ENCODE results near the gene STN1. TPM values are rescaled to one million over a fixed set of nuclear protein-coding genes. Genes with fewer than 3 reads are reported as not detected.

STN1 gene
- polyA plus RNA-seq, 1 of the 3 experiments (the other 2 are of a cell fraction): 22.1 TPM

DNA sequence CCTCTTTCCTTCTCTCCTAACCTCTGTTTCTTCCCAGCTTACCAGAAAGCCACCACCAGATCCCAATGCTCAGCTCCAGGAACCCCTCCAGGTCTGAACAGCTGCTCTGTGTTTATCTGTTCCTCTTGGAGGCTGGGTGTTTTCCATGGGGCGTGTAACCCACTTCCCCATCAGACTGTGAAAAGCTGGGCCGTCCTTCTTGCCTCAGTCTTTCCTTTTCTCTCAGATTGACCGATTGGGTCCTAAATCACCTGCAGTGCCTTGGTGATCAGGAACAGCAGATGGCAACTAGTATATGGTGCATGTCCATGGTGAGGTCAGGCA lies 67.5 kb downstream of the STN1 start (continued):
- TF ChIP-seq, protein P1, sequence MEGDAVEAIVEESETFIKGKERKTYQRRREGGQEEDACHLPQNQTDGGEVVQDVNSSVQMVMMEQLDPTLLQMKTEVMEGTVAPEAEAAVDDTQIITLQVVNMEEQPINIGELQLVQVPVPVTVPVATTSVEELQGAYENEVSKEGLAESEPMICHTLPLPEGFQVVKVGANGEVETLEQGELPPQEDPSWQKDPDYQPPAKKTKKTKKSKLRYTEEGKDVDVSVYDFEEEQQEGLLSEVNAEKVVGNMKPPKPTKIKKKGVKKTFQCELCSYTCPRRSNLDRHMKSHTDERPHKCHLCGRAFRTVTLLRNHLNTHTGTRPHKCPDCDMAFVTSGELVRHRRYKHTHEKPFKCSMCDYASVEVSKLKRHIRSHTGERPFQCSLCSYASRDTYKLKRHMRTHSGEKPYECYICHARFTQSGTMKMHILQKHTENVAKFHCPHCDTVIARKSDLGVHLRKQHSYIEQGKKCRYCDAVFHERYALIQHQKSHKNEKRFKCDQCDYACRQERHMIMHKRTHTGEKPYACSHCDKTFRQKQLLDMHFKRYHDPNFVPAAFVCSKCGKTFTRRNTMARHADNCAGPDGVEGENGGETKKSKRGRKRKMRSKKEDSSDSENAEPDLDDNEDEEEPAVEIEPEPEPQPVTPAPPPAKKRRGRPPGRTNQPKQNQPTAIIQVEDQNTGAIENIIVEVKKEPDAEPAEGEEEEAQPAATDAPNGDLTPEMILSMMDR (IDR thresholded peaks at IDR 0.05): no peak
- TF ChIP-seq TEAD4 (IDR thresholded peaks at IDR 0.05; ENCODE audit: borderline replicate concordance, insufficient read depth) (no peak), MXI1 (IDR thresholded peaks at IDR 0.05; ENCODE audit: low read depth, low read length) (no peak), FOSL2 (IDR thresholded peaks at IDR 0.05; ENCODE audit: borderline replicate concordance, low read depth) (no peak), MEF2A (IDR thresholded peaks at IDR 0.05; ENCODE audit: borderline replicate concordance, low read depth) (no peak), NRF1 (IDR thresholded peaks at IDR 0.05; ENCODE audit: low read depth, low read length) (no peak)
- TF ChIP-seq, protein P2, sequence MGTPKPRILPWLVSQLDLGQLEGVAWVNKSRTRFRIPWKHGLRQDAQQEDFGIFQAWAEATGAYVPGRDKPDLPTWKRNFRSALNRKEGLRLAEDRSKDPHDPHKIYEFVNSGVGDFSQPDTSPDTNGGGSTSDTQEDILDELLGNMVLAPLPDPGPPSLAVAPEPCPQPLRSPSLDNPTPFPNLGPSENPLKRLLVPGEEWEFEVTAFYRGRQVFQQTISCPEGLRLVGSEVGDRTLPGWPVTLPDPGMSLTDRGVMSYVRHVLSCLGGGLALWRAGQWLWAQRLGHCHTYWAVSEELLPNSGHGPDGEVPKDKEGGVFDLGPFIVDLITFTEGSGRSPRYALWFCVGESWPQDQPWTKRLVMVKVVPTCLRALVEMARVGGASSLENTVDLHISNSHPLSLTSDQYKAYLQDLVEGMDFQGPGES (IDR thresholded peaks at IDR 0.05; ENCODE audit: low read depth, low read length): no peak
- TF ChIP-seq, protein P3, sequence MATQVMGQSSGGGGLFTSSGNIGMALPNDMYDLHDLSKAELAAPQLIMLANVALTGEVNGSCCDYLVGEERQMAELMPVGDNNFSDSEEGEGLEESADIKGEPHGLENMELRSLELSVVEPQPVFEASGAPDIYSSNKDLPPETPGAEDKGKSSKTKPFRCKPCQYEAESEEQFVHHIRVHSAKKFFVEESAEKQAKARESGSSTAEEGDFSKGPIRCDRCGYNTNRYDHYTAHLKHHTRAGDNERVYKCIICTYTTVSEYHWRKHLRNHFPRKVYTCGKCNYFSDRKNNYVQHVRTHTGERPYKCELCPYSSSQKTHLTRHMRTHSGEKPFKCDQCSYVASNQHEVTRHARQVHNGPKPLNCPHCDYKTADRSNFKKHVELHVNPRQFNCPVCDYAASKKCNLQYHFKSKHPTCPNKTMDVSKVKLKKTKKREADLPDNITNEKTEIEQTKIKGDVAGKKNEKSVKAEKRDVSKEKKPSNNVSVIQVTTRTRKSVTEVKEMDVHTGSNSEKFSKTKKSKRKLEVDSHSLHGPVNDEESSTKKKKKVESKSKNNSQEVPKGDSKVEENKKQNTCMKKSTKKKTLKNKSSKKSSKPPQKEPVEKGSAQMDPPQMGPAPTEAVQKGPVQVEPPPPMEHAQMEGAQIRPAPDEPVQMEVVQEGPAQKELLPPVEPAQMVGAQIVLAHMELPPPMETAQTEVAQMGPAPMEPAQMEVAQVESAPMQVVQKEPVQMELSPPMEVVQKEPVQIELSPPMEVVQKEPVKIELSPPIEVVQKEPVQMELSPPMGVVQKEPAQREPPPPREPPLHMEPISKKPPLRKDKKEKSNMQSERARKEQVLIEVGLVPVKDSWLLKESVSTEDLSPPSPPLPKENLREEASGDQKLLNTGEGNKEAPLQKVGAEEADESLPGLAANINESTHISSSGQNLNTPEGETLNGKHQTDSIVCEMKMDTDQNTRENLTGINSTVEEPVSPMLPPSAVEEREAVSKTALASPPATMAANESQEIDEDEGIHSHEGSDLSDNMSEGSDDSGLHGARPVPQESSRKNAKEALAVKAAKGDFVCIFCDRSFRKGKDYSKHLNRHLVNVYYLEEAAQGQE (IDR thresholded peaks at IDR 0.05; ENCODE audit: low read depth, low read length): no peak

DNA sequence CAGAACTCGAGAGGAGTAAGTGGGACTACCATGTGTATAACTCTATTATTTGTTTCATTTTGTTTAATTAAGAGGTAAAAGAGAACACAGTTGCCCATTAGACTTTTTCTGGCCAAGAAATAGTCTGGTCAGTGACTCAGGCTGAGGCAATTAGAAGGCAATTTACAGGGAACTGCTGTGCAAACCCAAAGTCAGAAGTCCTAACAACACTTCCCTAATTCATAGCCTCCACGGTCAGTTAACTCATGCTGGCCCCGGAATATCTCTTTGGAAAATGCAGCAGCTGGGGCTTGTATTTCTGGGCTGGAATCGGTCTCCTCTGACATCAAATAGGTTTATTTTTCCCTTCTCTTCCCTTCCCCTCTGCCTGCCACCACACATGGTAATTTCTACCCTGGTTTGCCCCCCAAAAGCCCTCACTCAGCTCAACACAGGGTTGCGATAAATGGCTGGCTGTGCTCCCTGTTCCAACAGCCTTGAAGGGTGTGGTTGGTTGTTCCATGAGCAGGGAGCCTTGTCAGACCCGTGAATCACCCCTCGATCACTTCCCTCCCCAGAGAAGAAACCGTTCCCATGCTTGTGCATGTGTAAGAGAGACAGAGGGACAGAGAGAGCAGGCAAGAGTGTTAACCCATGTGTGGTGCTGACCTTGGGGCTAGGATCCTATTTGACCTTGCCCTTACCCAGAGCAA lies 68.0 kb downstream of the STN1 start:
- peaks cover 68% of the 10 kb centered on the region for H3K79me2 ChIP-seq (ENCODE audit: insufficient read depth)
- H3K9ac ChIP-seq: peak overlapping the region; percentile 61; the same call in 1 of the 2 replicates
- H4K20me1 ChIP-seq (ENCODE audit: insufficient read depth): no peaks in the 10 kb centered on the region
- peaks cover 21 to 48% of the 10 kb centered on the region in 2 experiments; a peak in 2 of 4 replicates for H3K4me1 ChIP-seq (ENCODE audit: control insufficient read depth in 1 of 2, insufficient read depth in 2 of 2, low read depth in 1 of 2, low read length in 1 of 2)
- no peaks in the 10 kb centered on the region for H3K9me3 ChIP-seq
- ChIA-PET CTCF (interaction anchor here (1.1 to 9.7 kb wide), 3 partner anchors 14 to 138 kb away, joined by 4 to 169 read pairs (median 5); no protein-coding TSS in a partner anchor), POLR2A (no interaction called here)
- H3K36me3 ChIP-seq (replicated peaks in 1 of 2; ENCODE audit: control insufficient read depth in 1 of 2, insufficient read depth in 2 of 2, low read length in 1 of 2): no peaks in the 10 kb centered on the region
- WGBS (ENCODE audit: low lambda C conversion rate): 33% methylated on average over 7 of the region's 8 CpGs
- H2AFZ ChIP-seq (ENCODE audit: low read depth): peak overlapping the region; percentile 41; the same call in 1 of the 2 replicates
- no peaks in the 10 kb centered on the region for H3K27me3 ChIP-seq (ENCODE audit: insufficient read depth)
- peaks cover 20% of the 10 kb centered on the region for H3F3A ChIP-seq (replicated peaks; ENCODE audit: insufficient read depth)
- peak overlapping the region in 1 of 2 experiments; percentile 21; a peak in 1 of 4 replicates for H3K4me3 ChIP-seq (ENCODE audit: low read depth in 2 of 2, low read length in 1 of 2)
- H3K4me2 ChIP-seq: peak overlapping the region; percentile 65
- peak overlapping the region in 1 of 2 experiments; percentile 85; a peak in 3 of 4 replicates for H3K27ac ChIP-seq (ENCODE audit: low read depth in 2 of 2, low read length in 1 of 2)
- TF ChIP-seq, protein P4, sequence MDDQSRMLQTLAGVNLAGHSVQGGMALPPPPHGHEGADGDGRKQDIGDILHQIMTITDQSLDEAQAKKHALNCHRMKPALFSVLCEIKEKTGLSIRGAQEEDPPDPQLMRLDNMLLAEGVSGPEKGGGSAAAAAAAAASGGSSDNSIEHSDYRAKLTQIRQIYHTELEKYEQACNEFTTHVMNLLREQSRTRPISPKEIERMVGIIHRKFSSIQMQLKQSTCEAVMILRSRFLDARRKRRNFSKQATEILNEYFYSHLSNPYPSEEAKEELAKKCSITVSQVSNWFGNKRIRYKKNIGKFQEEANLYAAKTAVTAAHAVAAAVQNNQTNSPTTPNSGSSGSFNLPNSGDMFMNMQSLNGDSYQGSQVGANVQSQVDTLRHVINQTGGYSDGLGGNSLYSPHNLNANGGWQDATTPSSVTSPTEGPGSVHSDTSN (IDR thresholded peaks at IDR 0.05): 0 out of 2 replicates have a peak, but pooled peaks have one; percentile 16
- no peak for TF ChIP-seq TEAD4 (IDR thresholded peaks at IDR 0.05; ENCODE audit: borderline replicate concordance, insufficient read depth)
- 0 out of 2 replicates have a peak, but pooled peaks have one; percentile 14 for TF ChIP-seq TCF12 (IDR thresholded peaks at IDR 0.05)
- TF ChIP-seq FOSL2 (IDR thresholded peaks at IDR 0.05; ENCODE audit: borderline replicate concordance, low read depth): peak; percentile 48; the same call in 1 of the 2 replicates
- TF ChIP-seq, protein P5, sequence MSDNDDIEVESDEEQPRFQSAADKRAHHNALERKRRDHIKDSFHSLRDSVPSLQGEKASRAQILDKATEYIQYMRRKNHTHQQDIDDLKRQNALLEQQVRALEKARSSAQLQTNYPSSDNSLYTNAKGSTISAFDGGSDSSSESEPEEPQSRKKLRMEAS (IDR thresholded peaks at IDR 0.05; ENCODE audit: low read depth): peak; percentile 58
- TF ChIP-seq MXI1 (IDR thresholded peaks at IDR 0.05; ENCODE audit: low read depth, low read length): no peak
- peak in 1 of 2 experiments; percentile 38; a peak in 1 of 4 replicates for TF ChIP-seq EP300 (IDR thresholded peaks at IDR 0.05; ENCODE audit: borderline replicate concordance in 1 of 2, low read depth in 1 of 2, low read length in 1 of 2)
- no peak for TF ChIP-seq EZH2phosphoT487 (IDR thresholded peaks at IDR 0.05; ENCODE audit: borderline replicate concordance, low read depth)
- DNase-seq: no peak
- H3K9me2 ChIP-seq: no peaks in the 10 kb centered on the region
